ENCODE results near the gene PUM1.
"Not testable (repeated sequence)": the region's sequence is repeated elsewhere in the genome, so short reads cannot be mapped to it uniquely, and the experiment has no call there.

DNA sequence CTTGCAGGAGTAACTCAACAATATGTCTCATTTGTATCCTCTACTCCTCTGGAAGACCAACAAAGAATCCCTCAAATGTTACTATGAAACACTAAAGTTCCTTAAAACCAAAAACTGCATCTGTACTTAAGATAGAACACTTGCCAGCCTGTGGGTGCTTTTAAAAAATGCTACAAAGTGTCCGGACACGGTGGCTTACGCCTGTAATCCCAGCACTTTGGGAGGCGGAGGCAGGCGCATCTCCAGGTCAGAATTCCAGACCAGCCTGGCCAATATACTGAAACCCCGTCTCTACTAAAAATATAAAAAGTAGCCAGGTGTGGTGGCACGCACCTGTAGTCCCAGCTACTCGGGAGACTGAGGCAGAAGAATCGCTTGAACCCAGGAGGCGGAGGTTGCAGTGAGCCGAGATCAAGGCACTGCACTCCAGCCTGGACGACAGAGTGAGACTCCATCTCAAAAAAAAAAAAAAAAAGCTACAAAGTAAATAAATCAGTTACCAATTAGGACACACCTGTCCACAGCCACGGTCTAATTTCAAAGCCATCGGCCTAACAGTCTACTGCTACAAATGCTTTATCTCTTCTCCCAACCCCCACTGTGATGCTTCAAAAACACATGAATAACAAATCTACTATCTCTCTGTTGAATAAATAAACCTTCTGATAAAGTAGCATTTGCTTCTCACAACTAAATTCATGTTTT lies 3.2 kb downstream of the PUM1 start:
- TF ChIP-seq, protein P1, sequence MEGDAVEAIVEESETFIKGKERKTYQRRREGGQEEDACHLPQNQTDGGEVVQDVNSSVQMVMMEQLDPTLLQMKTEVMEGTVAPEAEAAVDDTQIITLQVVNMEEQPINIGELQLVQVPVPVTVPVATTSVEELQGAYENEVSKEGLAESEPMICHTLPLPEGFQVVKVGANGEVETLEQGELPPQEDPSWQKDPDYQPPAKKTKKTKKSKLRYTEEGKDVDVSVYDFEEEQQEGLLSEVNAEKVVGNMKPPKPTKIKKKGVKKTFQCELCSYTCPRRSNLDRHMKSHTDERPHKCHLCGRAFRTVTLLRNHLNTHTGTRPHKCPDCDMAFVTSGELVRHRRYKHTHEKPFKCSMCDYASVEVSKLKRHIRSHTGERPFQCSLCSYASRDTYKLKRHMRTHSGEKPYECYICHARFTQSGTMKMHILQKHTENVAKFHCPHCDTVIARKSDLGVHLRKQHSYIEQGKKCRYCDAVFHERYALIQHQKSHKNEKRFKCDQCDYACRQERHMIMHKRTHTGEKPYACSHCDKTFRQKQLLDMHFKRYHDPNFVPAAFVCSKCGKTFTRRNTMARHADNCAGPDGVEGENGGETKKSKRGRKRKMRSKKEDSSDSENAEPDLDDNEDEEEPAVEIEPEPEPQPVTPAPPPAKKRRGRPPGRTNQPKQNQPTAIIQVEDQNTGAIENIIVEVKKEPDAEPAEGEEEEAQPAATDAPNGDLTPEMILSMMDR (IDR thresholded peaks at IDR 0.05; ENCODE audit: extremely low read depth in 1 of 2, insufficient read depth in 1 of 2, low read depth in 1 of 2, low read length in 2 of 2) = not testable (repeated sequence)
- TF ChIP-seq POLR2A (IDR thresholded peaks at IDR 0.05; ENCODE audit: low read depth, low read length); POLR2AphosphoS5 (IDR thresholded peaks at IDR 0.05; ENCODE audit: insufficient read depth, low read depth, low read length); JUN (IDR thresholded peaks at IDR 0.05; ENCODE audit: borderline replicate concordance, insufficient read depth, insufficient read length, low read depth); EZH2 (IDR thresholded peaks at IDR 0.05; ENCODE audit: borderline replicate concordance, low read depth, low read length, severe bottlenecking); GATA2 (IDR thresholded peaks at IDR 0.05; ENCODE audit: insufficient read depth, insufficient read length, low read depth, low read length); FOS (IDR thresholded peaks at IDR 0.05; ENCODE audit: borderline replicate concordance, insufficient read depth, low read length); MYC (IDR thresholded peaks at IDR 0.05; ENCODE audit: low read depth, low read length): not testable (repeated sequence)
- TF ChIP-seq, protein P2, sequence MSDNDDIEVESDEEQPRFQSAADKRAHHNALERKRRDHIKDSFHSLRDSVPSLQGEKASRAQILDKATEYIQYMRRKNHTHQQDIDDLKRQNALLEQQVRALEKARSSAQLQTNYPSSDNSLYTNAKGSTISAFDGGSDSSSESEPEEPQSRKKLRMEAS (IDR thresholded peaks at IDR 0.05; ENCODE audit: insufficient read depth, insufficient read length) = not testable (repeated sequence)
